Measurements from ENCODE around the gene LGALS8. TPM values are rescaled to one million over a fixed set of nuclear protein-coding genes. Genes with fewer than 3 reads are reported as not detected.
"Not testable (repeated sequence)": the region's sequence is repeated elsewhere in the genome, so short reads cannot be mapped to it uniquely, and the experiment has no call there.

Gene LGALS8
- total RNA-seq, 2 donors from 2014 or later = 70.1 to 96.9 TPM

- Mint-ChIP-seq H3K36me3 (ENCODE audit: insufficient read depth in 2 of 2) (no peaks in the 10 kb centered on the region), H3K27me3 (ENCODE audit: low read depth) (peaks cover 33% of the 10 kb centered on the region), H3K27ac (no peak overlapping the region), H3K4me1 (ENCODE audit: low read depth) (peaks cover 9% of the 10 kb centered on the region), H3K9me3 (no peaks in the 10 kb centered on the region), H3K4me3 (no peak overlapping the region)
- ATAC-seq (replicated peaks in 1 of 2) (no peak), DNase-seq (no peak)
Observed at GRCh38 chr1:236495467-236496112, 28.2 kb upstream of the LGALS8 start.

GRCh38 chr1:236497908-236498307 lies 25.9 kb upstream of the LGALS8 start:
- Mint-ChIP-seq H3K4me3 (no peak overlapping the region), H3K4me1 (ENCODE audit: low read depth) (peaks cover 5% of the 10 kb centered on the region), H3K27ac (no peak overlapping the region), H3K9me3 (no peaks in the 10 kb centered on the region), H3K27me3 (ENCODE audit: low read depth) (peaks cover 15% of the 10 kb centered on the region), H3K36me3 (ENCODE audit: insufficient read depth in 2 of 2) (no peaks in the 10 kb centered on the region)
- ATAC-seq (replicated peaks in 1 of 2) (no peak), DNase-seq (no peak)

GRCh38 chr1:236501093-236501492 lies 22.7 kb upstream of the LGALS8 start:
- Mint-ChIP-seq H3K4me1 (ENCODE audit: low read depth) (peaks cover 9% of the 10 kb centered on the region), H3K36me3 (ENCODE audit: insufficient read depth in 2 of 2) (no peaks in the 10 kb centered on the region), H3K4me3 (no peak overlapping the region), H3K27me3 (ENCODE audit: low read depth) (peaks cover 6% of the 10 kb centered on the region), H3K9me3 (no peaks in the 10 kb centered on the region), H3K27ac (no peak overlapping the region)
- ATAC-seq (replicated peaks in 1 of 2) (no peak), DNase-seq (no peak)

- Mint-ChIP-seq H3K4me1 (ENCODE audit: low read depth) (peaks cover 9% of the 10 kb centered on the region), H3K27ac (peak overlapping the region; percentile 99), H3K36me3 (ENCODE audit: insufficient read depth in 2 of 2) (no peaks in the 10 kb centered on the region), H3K9me3 (no peaks in the 10 kb centered on the region), H3K27me3 (ENCODE audit: low read depth) (no peaks in the 10 kb centered on the region), H3K4me3 (peak overlapping the region; percentile 68 to 96)
- ATAC-seq (replicated peaks in 1 of 2) (no peak), DNase-seq (no peak)
Observed at GRCh38 chr1:236502579-236502971, 21.2 kb upstream of the LGALS8 start.

- Mint-ChIP-seq H3K4me1 (ENCODE audit: low read depth) (peaks cover 10% of the 10 kb centered on the region), H3K27ac (peak overlapping the region; percentile 99), H3K9me3 (no peaks in the 10 kb centered on the region), H3K27me3 (ENCODE audit: low read depth) (no peaks in the 10 kb centered on the region), H3K4me3 (peak overlapping the region; percentile 68 to 96), H3K36me3 (ENCODE audit: insufficient read depth in 2 of 2) (no peaks in the 10 kb centered on the region)
- DNase-seq (peak in 1 of 2 donors; percentile 26), ATAC-seq (replicated peaks in 1 of 2) (peak in 1 of 2 donors; percentile 26)
Observed at GRCh38 chr1:236502972-236503639, 20.7 kb upstream of the LGALS8 start.

GRCh38 chr1:236504338-236504737 lies 19.4 kb upstream of the LGALS8 start:
- ATAC-seq (replicated peaks in 1 of 2); H3K9me3 Mint-ChIP-seq; H3K4me3 Mint-ChIP-seq; DNase-seq; H3K27me3 Mint-ChIP-seq (ENCODE audit: low read depth); H3K36me3 Mint-ChIP-seq (ENCODE audit: insufficient read depth in 2 of 2); H3K27ac Mint-ChIP-seq: not testable (repeated sequence)
- peaks cover 22% of the 10 kb centered on the region for H3K4me1 Mint-ChIP-seq (ENCODE audit: low read depth)

GRCh38 chr1:236507022-236507700 lies 16.6 kb upstream of the LGALS8 start:
- Mint-ChIP-seq H3K4me3 (no peak overlapping the region), H3K27me3 (ENCODE audit: low read depth) (no peaks in the 10 kb centered on the region), H3K27ac (no peak overlapping the region), H3K4me1 (ENCODE audit: low read depth) (peaks cover 23% of the 10 kb centered on the region), H3K36me3 (ENCODE audit: insufficient read depth in 2 of 2) (no peaks in the 10 kb centered on the region), H3K9me3 (no peaks in the 10 kb centered on the region)
- DNase-seq = no peak
- peak in 1 of 2 donors; percentile 67 for ATAC-seq (replicated peaks in 1 of 2)

GRCh38 chr1:236508593-236509027 lies 15.2 kb upstream of the LGALS8 start:
- Mint-ChIP-seq H3K27ac (peak overlapping the region; percentile 44), H3K9me3 (no peaks in the 10 kb centered on the region), H3K4me1 (ENCODE audit: low read depth) (peaks cover 13% of the 10 kb centered on the region), H3K27me3 (ENCODE audit: low read depth) (no peaks in the 10 kb centered on the region), H3K4me3 (peak overlapping the region in 1 of 2 donors; percentile 64), H3K36me3 (ENCODE audit: insufficient read depth in 2 of 2) (no peaks in the 10 kb centered on the region)
- DNase-seq (no peak), ATAC-seq (replicated peaks in 1 of 2) (peak; percentile 63 to 67)

GRCh38 chr1:236509203-236509602 lies 14.6 kb upstream of the LGALS8 start:
- H3K4me3 Mint-ChIP-seq = peak overlapping the region in 1 of 2 donors; percentile 64
- ATAC-seq (replicated peaks in 1 of 2) (peak in 1 of 2 donors; percentile 16), DNase-seq (no peak)
- no peaks in the 10 kb centered on the region for H3K36me3 Mint-ChIP-seq (ENCODE audit: insufficient read depth in 2 of 2)
- peak overlapping the region; percentile 9 for H3K27ac Mint-ChIP-seq
- no peaks in the 10 kb centered on the region for H3K27me3 Mint-ChIP-seq (ENCODE audit: low read depth)
- no peaks in the 10 kb centered on the region for H3K9me3 Mint-ChIP-seq
- peaks cover 13% of the 10 kb centered on the region for H3K4me1 Mint-ChIP-seq (ENCODE audit: low read depth)

- Mint-ChIP-seq H3K4me3 (no peak overlapping the region), H3K36me3 (ENCODE audit: insufficient read depth in 2 of 2) (no peaks in the 10 kb centered on the region), H3K27ac (no peak overlapping the region), H3K27me3 (ENCODE audit: low read depth) (no peaks in the 10 kb centered on the region), H3K4me1 (ENCODE audit: low read depth) (peaks cover 13% of the 10 kb centered on the region), H3K9me3 (no peaks in the 10 kb centered on the region)
- ATAC-seq (replicated peaks in 1 of 2) (no peak), DNase-seq (no peak)
Observed at GRCh38 chr1:236509647-236510401, 14.0 kb upstream of the LGALS8 start.

- Mint-ChIP-seq H3K36me3 (ENCODE audit: insufficient read depth in 2 of 2) (no peaks in the 10 kb centered on the region), H3K27ac (no peak overlapping the region), H3K27me3 (ENCODE audit: low read depth) (no peaks in the 10 kb centered on the region), H3K9me3 (no peaks in the 10 kb centered on the region), H3K4me3 (no peak overlapping the region), H3K4me1 (ENCODE audit: low read depth) (peaks cover 27% of the 10 kb centered on the region)
- no peak for ATAC-seq (replicated peaks in 1 of 2)
- no peak for DNase-seq
Observed at GRCh38 chr1:236511735-236512418, 11.9 kb upstream of the LGALS8 start.

- Mint-ChIP-seq H3K36me3 (ENCODE audit: insufficient read depth in 2 of 2) (no peaks in the 10 kb centered on the region), H3K4me3 (peak overlapping the region in 1 of 2 donors; percentile 58), H3K4me1 (ENCODE audit: low read depth) (peaks cover 17% of the 10 kb centered on the region), H3K9me3 (no peaks in the 10 kb centered on the region), H3K27me3 (ENCODE audit: low read depth) (no peaks in the 10 kb centered on the region), H3K27ac (no peak overlapping the region)
- DNase-seq = no peak
- ATAC-seq (replicated peaks in 1 of 2) = no peak
Observed at GRCh38 chr1:236514703-236515442, 8.9 kb upstream of the LGALS8 start.
